Effector CD8-positive, alpha-beta T cell (primary cell): ENCODE results near the gene REELD1.
A peak's percentile ranks its signal among the peaks of the same experiment; 100 is the strongest.

ENCODE experiments used
- DNase-seq: peaks from one replicate; lab custom pipeline; 2025; lab: John Stamatoyannopoulos, UW

The REELD1 gene

GRCh38 chr4:146224326-146224966, 10.1 kb downstream of the REELD1 start:
- no peak for DNase-seq

DNA sequence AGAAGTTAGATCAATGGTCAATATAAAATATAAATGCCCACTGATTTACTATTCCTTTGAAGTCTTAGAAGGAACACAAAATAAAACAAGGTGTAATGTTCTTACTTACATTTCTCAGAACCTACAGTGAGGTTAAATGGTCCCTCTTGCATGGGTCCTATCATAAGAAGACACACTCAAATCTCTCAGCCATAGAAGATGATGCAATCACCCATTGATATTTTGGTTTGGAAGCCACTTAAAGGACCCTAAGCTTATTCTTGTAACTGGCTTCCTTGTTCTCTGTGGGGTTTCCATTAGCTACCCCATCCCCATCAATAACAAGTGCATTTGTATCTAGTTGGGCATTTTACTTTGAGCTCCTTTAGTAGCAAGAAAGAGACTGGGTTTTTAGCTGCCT, 15.1 kb downstream of the REELD1 start:
- DNase-seq = no peak

DNA sequence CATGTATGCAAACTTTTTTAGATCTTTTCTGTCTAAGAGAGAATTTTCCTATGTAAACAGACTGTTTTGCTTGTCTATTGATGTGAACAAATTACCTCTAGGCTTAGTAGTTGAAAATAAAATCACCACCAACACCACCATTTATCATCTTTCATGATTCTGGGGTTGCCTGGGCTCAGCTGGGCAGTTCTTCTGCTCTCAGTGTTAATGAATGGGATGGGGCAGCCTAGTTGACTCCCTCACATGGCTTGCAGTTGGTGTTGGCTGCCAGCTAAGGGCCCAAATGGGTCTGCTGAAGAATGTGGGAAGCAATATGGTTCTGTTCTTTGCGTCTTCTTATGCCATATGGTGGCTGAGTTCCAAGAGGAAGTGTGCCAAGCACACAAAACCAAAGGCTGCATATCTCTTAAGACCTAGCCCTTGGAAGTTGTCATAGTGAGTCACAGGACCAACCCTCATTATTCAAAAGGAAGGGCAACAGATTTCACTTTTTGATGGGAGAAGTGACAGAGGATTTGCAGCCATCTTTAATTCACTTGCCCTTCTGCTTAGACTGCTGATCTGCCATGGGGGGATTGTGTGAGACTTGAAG, 17.9 kb downstream of the REELD1 start:
- no peak for DNase-seq

DNA sequence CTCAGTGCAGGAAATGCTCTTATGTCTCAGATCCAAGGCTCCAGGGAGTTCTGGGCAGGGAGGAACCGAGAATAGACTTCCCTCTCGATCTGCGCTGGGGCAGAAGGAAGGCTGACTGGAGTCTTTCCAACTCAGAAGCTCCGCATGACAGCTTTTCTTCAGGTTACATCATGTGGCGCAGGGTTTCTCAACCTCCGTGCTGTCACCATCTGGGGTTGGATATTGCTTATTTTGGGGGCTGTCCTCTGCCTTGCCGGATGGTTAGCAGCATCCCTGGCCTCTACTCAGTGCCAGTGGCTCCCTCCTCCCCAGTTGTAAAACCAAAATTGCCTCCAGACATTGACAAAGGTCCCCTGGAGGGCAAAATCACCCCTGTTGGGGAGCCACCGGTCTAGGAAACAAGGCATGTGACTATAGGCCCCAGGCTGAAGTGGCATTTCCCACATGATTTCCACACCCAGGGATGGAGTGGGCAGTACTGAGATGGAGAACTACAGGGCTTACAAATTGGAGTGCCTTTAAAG, 21.4 kb downstream of the REELD1 start:
- DNase-seq = no peak

DNA sequence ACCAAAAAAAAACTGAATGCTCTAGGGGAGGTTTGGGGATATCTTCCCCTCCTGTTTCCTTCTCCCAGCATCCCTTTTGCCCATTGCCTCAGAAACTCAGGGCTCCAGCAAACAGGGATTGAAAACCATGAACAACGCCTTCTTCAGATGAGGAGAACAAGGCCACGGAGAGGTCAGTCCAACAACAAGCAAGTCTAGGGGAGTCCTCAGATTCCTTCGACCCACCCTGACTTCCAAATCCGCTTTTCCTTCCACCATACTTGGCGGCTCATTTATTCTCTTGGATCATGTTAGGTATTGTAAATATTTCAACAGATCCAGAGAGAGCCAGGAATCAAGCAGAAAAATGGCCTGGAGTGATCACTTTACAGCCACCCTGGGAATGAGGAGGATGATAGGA, 21.9 kb downstream of the REELD1 start:
- no peak for DNase-seq

DNA sequence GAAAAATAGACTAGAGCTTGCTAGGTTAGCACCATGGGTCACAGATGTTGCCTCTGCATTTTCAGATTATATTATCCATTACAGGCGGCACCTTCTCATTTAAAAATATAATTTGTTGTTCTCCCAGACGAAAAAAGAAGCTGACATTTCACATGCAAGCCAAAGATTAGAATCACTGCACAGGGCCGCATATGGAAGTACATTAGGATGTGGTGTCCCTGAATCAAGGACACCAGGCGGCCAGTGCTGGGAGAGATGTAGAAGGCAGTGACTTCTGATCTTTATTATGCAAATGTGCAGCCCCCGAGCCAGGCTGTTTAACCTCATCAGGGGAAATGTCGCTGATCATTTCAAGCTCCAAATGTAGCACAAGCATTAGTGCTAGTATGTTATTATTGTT, 22.8 kb downstream of the REELD1 start:
- no peak for DNase-seq

GRCh38 chr4:146238107-146238506, 23.8 kb downstream of the REELD1 start:
- no peak for DNase-seq

DNA sequence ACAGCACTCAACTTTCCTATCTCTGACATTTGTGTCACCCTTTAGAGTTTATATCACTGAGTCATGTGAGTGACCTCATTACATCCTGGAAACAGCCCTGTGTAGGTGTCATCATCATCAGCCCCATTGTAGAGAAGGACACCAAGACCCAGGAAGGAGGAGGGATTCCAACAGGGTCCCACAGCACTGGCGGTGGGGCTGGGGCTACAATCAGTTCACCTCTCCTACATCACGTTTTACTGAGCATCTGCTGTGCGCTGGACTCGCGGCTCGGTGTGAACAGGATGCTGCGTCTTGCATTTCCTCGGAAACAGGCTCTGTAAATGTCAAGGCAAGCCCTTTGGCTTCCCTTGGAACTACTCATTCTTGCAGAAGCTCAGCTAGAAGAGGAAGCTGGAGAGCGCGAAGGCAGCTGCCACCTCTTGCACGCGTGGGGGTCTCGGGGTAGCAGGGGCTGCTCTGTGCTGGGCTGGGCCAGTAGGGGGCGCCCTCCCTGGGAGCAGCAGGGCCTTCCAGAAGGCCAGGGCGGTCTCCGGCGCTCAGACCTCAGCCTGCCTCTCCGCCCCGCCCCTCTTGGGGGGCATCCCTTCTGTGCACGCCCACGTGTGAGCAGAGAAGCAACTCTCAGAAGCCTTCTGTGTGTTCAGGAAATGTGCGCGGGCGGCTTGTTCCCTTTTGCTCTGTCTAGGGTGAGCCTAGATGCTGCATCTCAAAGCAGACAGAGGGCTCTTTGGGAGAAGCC, 29.0 kb downstream of the REELD1 start:
- peak; percentile 26 for DNase-seq

DNA sequence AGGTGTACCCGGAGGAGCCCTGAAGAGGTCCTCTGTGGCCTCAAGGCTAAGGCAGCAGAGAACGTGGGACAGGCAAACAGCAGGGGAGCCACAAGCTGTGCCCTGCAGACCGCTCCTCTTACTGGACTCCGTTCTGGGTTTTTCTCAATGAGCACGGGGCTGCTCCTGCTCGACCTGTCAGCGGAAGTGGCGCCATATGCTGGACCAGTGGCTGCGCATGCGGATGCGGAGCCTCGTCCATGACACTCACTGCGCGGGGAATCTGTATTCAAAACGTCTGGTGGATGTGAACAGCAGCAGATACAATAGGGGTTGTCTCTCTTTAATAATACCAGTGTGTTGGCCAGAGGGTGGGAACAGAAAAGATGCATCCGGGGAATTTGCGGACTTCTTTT, 29.5 kb downstream of the REELD1 start:
- no peak for DNase-seq

- no peak for DNase-seq
Measured at GRCh38 chr4:146244496-146244895, 30.2 kb downstream of the REELD1 start.

- DNase-seq = no peak
Measured at GRCh38 chr4:146245246-146245645, 30.9 kb downstream of the REELD1 start.

- DNase-seq = no peak
Measured at GRCh38 chr4:146245850-146246249, 31.5 kb downstream of the REELD1 start.

DNA sequence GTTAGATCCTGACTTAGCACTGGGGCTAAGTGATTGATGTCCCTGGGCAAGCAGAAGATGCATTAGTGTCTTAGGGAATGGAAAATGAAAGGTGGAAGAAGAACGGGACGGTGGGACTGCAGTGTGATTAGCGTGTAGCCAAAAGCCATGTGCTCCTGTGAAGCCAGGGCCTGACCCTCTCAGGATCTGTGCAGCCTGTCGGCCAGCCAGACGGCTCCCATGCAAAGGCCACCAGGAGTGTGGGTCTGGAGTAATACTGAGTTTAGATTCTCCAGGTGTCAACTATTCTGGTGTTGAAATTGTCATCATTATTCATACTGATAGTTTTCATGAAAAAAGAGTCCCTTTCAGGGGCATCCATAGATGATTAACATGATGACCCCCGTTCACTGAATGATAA, 32.0 kb downstream of the REELD1 start:
- DNase-seq = no peak

DNA sequence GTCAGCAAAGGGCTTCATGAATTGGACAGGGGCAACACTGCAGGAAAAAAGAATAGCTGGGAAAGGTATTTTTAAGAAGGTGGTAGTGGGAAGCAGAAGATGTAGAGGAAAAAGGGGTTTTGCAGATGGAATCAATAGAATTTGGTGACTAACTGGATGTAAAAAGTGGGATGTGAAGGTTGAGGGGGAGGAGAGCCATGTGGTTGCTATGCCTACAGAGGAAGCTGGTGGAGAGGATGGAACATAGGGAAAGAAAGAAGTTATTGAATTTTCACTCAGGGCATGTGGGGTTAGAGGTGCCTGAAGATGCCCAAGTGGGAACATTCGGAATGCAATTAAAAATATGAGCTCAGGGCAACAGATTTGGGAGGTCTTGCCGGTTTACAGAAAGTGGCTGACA, 33.0 kb downstream of the REELD1 start:
- no peak for DNase-seq

- DNase-seq = no peak
Measured at GRCh38 chr4:146252969-146253611, 38.8 kb downstream of the REELD1 start.

GRCh38 chr4:146255463-146255862, 41.1 kb downstream of the REELD1 start:
- no peak for DNase-seq

DNA sequence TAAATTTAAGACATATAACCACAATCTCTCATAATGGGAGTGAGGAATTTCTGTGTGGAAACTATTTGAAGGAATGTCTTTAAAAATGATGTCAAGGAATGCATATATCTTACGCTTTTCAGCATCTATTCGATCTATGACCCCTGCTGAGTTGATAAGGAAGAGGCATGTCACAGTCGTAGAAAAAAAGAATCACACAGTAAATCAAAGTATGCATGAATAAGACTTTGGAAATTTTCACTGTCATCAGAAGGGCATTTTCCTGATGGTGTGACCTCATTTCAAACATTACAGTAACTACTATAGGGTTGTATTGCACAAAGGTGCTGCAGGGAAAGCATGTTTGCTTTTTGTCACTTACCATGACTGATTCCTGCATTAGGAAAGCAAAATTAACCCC, 41.5 kb downstream of the REELD1 start:
- no peak for DNase-seq

- no peak for DNase-seq
Measured at GRCh38 chr4:146256328-146256727, 42.0 kb downstream of the REELD1 start.

- no peak for DNase-seq
Measured at GRCh38 chr4:146257511-146257910, 43.2 kb downstream of the REELD1 start.

DNA sequence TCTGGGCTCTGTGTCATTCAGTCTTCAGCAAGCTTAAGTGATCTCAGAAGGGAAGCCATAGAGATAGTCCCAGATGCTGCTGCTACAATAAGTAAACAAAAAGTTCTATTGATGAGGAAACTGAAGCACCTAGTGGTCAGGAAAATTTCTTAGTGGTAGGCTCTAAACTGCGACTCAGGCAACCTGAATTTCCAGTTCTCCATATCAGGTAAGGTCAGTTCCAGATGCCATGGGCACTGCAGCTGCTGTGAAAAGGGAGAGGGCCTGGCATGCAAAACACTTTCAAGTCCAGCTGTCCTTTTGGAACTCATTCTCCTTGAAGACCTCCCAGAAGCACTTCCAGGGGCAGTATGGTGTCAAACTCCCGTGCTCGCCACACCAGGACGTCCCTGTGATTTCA, 46.2 kb downstream of the REELD1 start:
- no peak for DNase-seq

DNA sequence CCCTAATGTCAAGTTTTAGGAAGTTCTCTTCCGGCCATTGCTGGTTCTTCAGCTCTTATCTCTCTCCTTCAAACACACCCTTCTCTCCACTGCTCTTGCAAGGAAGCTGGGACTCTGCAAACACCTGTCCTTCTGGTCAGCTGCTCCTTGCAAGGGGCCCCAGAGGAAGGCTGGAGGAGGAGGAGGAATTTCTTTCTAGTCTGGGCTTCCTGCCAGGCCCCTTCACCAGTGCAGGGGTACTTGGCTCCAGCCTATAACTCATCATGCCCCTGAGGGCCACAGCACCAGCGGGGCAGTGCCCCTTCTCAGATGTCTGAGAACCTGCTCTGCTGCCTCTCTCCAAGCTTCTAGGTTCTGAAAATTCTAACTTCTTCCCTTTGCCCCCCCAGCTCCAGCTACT, 46.7 kb downstream of the REELD1 start:
- DNase-seq = no peak

- no peak for DNase-seq
Measured at GRCh38 chr4:146263793-146264192, 49.5 kb downstream of the REELD1 start.
